ENCODE measurements around the gene HCN4. TPM values are rescaled to one million over a fixed set of nuclear protein-coding genes. Genes with fewer than 3 reads are reported as not detected.
"Not testable (repeated sequence)": the region's sequence is repeated elsewhere in the genome, so short reads cannot be mapped to it uniquely, and the experiment has no call there.

Gene HCN4
- total RNA-seq, 2 experiments from 2014 or later: not detected

- DNase-seq: no peak
- ChIA-PET POLR2A (no interaction called here), CTCF (no interaction called here)
- H3K36me3 Mint-ChIP-seq: no peaks in the 10 kb centered on the region
- no peak overlapping the region for H3K27ac Mint-ChIP-seq
- no peak overlapping the region for H3K4me3 Mint-ChIP-seq
- peaks cover 11% of the 10 kb centered on the region for H3K27me3 Mint-ChIP-seq
- H3K9me3 Mint-ChIP-seq: no peaks in the 10 kb centered on the region
- H3K4me1 Mint-ChIP-seq (ENCODE audit: low read depth): no peaks in the 10 kb centered on the region
- intact Hi-C loops (cut with micrococcal nuclease): no loop called here
Observed at GRCh38 chr15:73317651-73318462, 50.9 kb downstream of the HCN4 start.

- CTCF ChIA-PET: no interaction called here
Observed at GRCh38 chr15:73313861-73314260, 54.9 kb downstream of the HCN4 start.

GRCh38 chr15:73308305-73308704 lies 60.5 kb downstream of the HCN4 start:
- POLR2A ChIA-PET: no interaction called here
- no peaks in the 10 kb centered on the region for H3K36me3 Mint-ChIP-seq
- no peak overlapping the region for H3K27ac Mint-ChIP-seq
- CTCF ChIA-PET: interaction anchor here (0.9 to 1.3 kb wide), 2 partner anchors 328 to 392 kb away, joined by 3 to 5 read pairs; no protein-coding TSS in a partner anchor
- no peak overlapping the region for H3K4me3 Mint-ChIP-seq
- H3K9me3 Mint-ChIP-seq: no peaks in the 10 kb centered on the region
- H3K27me3 Mint-ChIP-seq: no peaks in the 10 kb centered on the region
- no peaks in the 10 kb centered on the region for H3K4me1 Mint-ChIP-seq (ENCODE audit: low read depth)
- intact Hi-C loops (cut with micrococcal nuclease): loop anchor here (5.0 kb wide), 2 partner anchors 329 to 394 kb away; no protein-coding TSS in a partner anchor
- DNase-seq: no peak

More at GRCh38 chr15:73313861-73314260, 54.9 kb downstream of the HCN4 start:
- no peak for DNase-seq
- Mint-ChIP-seq H3K4me1 (ENCODE audit: low read depth) (no peaks in the 10 kb centered on the region), H3K36me3 (no peaks in the 10 kb centered on the region), H3K27ac (no peak overlapping the region), H3K27me3 (peaks cover 8% of the 10 kb centered on the region), H3K4me3 (no peak overlapping the region), H3K9me3 (no peaks in the 10 kb centered on the region)
- POLR2A ChIA-PET: no interaction called here
- intact Hi-C loops (cut with micrococcal nuclease): no loop called here

GRCh38 chr15:73305331-73306211 lies 63.2 kb downstream of the HCN4 start:
- no peaks in the 10 kb centered on the region for H3K9me3 Mint-ChIP-seq
- intact Hi-C loops (cut with micrococcal nuclease): loop anchor here (5.0 kb wide), 2 partner anchors 332 to 397 kb away; no protein-coding TSS in a partner anchor
- H3K4me1 Mint-ChIP-seq (ENCODE audit: low read depth): peaks cover 4% of the 10 kb centered on the region
- CTCF ChIA-PET: interaction anchor here (0.6 to 2.2 kb wide), 3 partner anchors 28 to 395 kb away, joined by 3 to 7 read pairs (median 7); no protein-coding TSS in a partner anchor
- no peak overlapping the region for H3K4me3 Mint-ChIP-seq
- POLR2A ChIA-PET: no interaction called here
- H3K36me3 Mint-ChIP-seq: peaks cover 6% of the 10 kb centered on the region
- no peak overlapping the region for H3K27ac Mint-ChIP-seq
- peak; percentile 37 for DNase-seq
- no peaks in the 10 kb centered on the region for H3K27me3 Mint-ChIP-seq

- intact Hi-C loops (cut with micrococcal nuclease): no loop called here
Observed at GRCh38 chr15:73303636-73304035, 65.1 kb downstream of the HCN4 start.

GRCh38 chr15:73300286-73300685 lies 68.5 kb downstream of the HCN4 start:
- POLR2A ChIA-PET; intact Hi-C loops (cut with micrococcal nuclease); H3K27me3 Mint-ChIP-seq; CTCF ChIA-PET; H3K27ac Mint-ChIP-seq; H3K36me3 Mint-ChIP-seq; H3K9me3 Mint-ChIP-seq; H3K4me3 Mint-ChIP-seq; DNase-seq; H3K4me1 Mint-ChIP-seq (ENCODE audit: low read depth): not testable (repeated sequence)

More at GRCh38 chr15:73303636-73304035, 65.1 kb downstream of the HCN4 start:
- Mint-ChIP-seq H3K27ac (no peak overlapping the region), H3K36me3 (peaks cover 6% of the 10 kb centered on the region), H3K9me3 (no peaks in the 10 kb centered on the region), H3K4me3 (no peak overlapping the region), H3K4me1 (ENCODE audit: low read depth) (peaks cover 4% of the 10 kb centered on the region), H3K27me3 (no peaks in the 10 kb centered on the region)
- DNase-seq: no peak
- CTCF ChIA-PET: interaction anchor here (0.8 kb wide), 1 partner anchor 332 kb away, joined by 4 read pairs; no protein-coding TSS in a partner anchor
- POLR2A ChIA-PET: no interaction called here

- H3K27ac Mint-ChIP-seq: no peak overlapping the region
- H3K36me3 Mint-ChIP-seq: peaks cover 9% of the 10 kb centered on the region
- no peak overlapping the region for H3K4me3 Mint-ChIP-seq
- H3K4me1 Mint-ChIP-seq (ENCODE audit: low read depth): peaks cover 4% of the 10 kb centered on the region
- no peaks in the 10 kb centered on the region for H3K27me3 Mint-ChIP-seq
- H3K9me3 Mint-ChIP-seq: no peaks in the 10 kb centered on the region
- ChIA-PET CTCF (interaction anchor here (1.0 kb wide), 1 partner anchor 33 kb away, joined by 3 read pairs; no protein-coding TSS in a partner anchor), POLR2A (no interaction called here)
- no peak for DNase-seq
- intact Hi-C loops (cut with micrococcal nuclease): no loop called here
Observed at GRCh38 chr15:73298522-73299245, 70.1 kb downstream of the HCN4 start.

- CTCF ChIA-PET: no interaction called here
- intact Hi-C loops (cut with micrococcal nuclease): no loop called here
- Mint-ChIP-seq H3K36me3 (peaks cover 3% of the 10 kb centered on the region), H3K27me3 (no peaks in the 10 kb centered on the region), H3K9me3 (no peaks in the 10 kb centered on the region), H3K4me3 (no peak overlapping the region), H3K4me1 (ENCODE audit: low read depth) (no peaks in the 10 kb centered on the region), H3K27ac (no peak overlapping the region)
- no peak for DNase-seq
- POLR2A ChIA-PET: no interaction called here
Observed at GRCh38 chr15:73296609-73297353, 72.0 kb downstream of the HCN4 start.

- Mint-ChIP-seq H3K4me3 (no peak overlapping the region), H3K36me3 (peaks cover 3% of the 10 kb centered on the region), H3K27ac (no peak overlapping the region), H3K27me3 (no peaks in the 10 kb centered on the region), H3K9me3 (no peaks in the 10 kb centered on the region), H3K4me1 (ENCODE audit: low read depth) (no peaks in the 10 kb centered on the region)
- no peak for DNase-seq
- intact Hi-C loops (cut with micrococcal nuclease): no loop called here
- ChIA-PET POLR2A (interaction anchor here (0.6 kb wide), 1 partner anchor 20 kb away, joined by 3 read pairs; no protein-coding TSS in a partner anchor), CTCF (interaction anchor here (1.2 kb wide), 1 partner anchor 31 kb away, joined by 3 read pairs; no protein-coding TSS in a partner anchor)
Observed at GRCh38 chr15:73295630-73296286, 73.0 kb downstream of the HCN4 start.

GRCh38 chr15:73293773-73294172 lies 75.0 kb downstream of the HCN4 start:
- Mint-ChIP-seq H3K4me1 (ENCODE audit: low read depth) (no peaks in the 10 kb centered on the region), H3K9me3 (no peaks in the 10 kb centered on the region), H3K36me3 (peaks cover 9% of the 10 kb centered on the region), H3K4me3 (no peak overlapping the region), H3K27ac (no peak overlapping the region), H3K27me3 (no peaks in the 10 kb centered on the region)
- DNase-seq: no peak
- POLR2A ChIA-PET: no interaction called here
- CTCF ChIA-PET: no interaction called here
- intact Hi-C loops (cut with micrococcal nuclease): no loop called here

- Mint-ChIP-seq H3K36me3 (peaks cover 15% of the 10 kb centered on the region), H3K4me3 (no peak overlapping the region), H3K27ac (no peak overlapping the region), H3K4me1 (ENCODE audit: low read depth) (no peaks in the 10 kb centered on the region), H3K9me3 (no peaks in the 10 kb centered on the region), H3K27me3 (no peaks in the 10 kb centered on the region)
- ChIA-PET CTCF (interaction anchor here (1.0 to 1.9 kb wide), 2 partner anchors 18 to 26 kb away, joined by 3 to 6 read pairs; no protein-coding TSS in a partner anchor), POLR2A (no interaction called here)
- DNase-seq: no peak
- intact Hi-C loops (cut with micrococcal nuclease): no loop called here
Observed at GRCh38 chr15:73291441-73291840, 77.3 kb downstream of the HCN4 start.
